OCI-LY7 (cell line): Measurements from ENCODE around the gene CTSG.

ENCODE experiments used
- CTCF ChIP-seq: fragments of 200-600 bp; sonication (generic); conservative IDR thresholded peaks from 2 replicates; pipeline ENCODE4 v1.5.1; 2014; ENCODE audit warnings: mild to moderate bottlenecking, antibody characterized with exemption, low read length, moderate library complexity, mixed read lengths
- EZH2phosphoT487 ChIP-seq: fragments of 200-600 bp; sonication (generic); IDR thresholded peaks from 2 replicates; pipeline ENCODE4 v1.6.1; 2018; ENCODE audit warnings: low read depth, borderline replicate concordance, mild to moderate bottlenecking, mixed run types, antibody characterized with exemption, low read length, moderate library complexity, mixed read lengths

DNA sequence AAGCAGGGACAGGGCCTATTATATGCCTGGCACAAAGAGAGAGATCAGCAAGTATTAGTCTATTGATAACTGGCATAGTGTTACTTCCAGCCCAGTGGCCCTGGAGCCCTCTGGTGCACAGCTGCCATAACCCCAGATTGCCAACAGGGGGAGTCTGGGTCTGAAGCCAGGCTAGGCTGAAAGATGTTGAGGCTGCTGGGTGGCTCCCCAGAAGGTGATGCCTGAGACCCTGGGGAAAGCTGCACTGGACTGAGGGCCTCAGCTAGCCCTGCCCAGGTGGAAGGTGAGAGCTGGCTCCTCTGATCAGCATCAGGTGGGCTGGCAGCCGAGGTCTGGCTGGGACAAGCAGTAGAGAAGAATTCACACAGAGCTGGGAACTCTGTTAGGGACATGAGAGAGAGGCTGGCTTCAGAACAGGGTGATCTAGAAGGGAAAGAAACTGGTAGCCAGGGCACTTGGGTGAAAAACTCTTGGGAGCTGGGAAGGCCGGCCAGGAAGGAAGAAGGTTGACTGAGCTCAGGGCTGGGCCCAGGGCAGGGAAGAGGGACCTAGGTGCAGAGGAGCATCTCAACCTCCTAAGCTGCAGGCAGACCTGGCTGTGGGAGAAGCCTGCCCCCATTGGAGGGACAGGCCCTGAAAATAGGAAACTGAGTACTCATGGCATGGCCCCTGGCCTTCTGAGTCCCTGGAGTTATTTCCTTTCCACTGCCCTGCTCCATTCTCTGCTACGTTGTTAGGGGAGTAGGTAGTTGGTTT, 29.6 kb upstream of the CTSG start:
- peak; percentile 89 for TF ChIP-seq CTCF
- no peak for TF ChIP-seq EZH2phosphoT487
